Measurements from ENCODE around the gene CNOT2.

CNOT2 gene

DNA sequence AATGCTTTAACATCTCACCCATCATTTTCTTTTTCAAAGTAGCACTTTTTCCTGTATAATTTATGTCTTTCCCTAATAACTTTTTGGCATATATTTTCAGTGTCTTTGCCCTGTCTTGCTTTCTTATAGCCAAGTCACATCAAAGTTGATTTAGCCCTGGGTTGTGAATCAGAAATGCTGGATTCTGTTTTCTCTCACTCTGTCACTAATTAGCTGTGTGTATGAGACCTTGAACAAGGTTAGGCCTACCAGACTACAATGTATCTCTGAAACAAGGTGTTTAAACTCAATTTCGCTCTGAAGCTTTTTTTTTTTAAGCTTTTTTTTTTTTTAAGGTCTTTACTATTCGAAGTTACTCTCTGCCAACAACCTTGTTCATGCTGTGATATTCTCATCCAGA lies 25.7 kb downstream of the CNOT2 start:
- H3K4me3 ChIP-seq (ENCODE audit: control insufficient read depth, low read depth, low read length), result no peak overlapping the region
- TF ChIP-seq, protein P1, sequence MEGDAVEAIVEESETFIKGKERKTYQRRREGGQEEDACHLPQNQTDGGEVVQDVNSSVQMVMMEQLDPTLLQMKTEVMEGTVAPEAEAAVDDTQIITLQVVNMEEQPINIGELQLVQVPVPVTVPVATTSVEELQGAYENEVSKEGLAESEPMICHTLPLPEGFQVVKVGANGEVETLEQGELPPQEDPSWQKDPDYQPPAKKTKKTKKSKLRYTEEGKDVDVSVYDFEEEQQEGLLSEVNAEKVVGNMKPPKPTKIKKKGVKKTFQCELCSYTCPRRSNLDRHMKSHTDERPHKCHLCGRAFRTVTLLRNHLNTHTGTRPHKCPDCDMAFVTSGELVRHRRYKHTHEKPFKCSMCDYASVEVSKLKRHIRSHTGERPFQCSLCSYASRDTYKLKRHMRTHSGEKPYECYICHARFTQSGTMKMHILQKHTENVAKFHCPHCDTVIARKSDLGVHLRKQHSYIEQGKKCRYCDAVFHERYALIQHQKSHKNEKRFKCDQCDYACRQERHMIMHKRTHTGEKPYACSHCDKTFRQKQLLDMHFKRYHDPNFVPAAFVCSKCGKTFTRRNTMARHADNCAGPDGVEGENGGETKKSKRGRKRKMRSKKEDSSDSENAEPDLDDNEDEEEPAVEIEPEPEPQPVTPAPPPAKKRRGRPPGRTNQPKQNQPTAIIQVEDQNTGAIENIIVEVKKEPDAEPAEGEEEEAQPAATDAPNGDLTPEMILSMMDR (IDR thresholded peaks at IDR 0.05; ENCODE audit: control insufficient read depth, insufficient read depth, low read depth, low read length, missing control alignments), result no peak
- DNase-seq (ENCODE audit: low read depth), result no peak

DNA sequence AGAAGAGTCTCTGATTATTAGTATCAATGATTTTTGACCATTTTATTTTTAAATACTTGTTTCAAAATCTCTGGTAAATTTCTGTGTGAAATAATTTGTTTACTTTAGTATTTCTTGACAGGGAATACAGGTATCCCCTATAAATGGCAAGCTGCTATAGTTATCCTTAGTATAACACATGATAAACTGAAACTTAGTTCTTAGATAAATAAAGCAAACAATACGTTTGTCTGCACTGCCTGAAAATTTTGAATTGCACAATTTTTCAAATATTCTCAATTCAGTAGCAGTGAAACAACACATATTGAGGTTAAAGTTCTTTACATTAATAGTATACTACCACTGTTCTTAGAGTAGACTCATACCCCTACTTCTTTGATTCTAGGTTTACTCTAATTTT lies 26.9 kb downstream of the CNOT2 start:
- no peak overlapping the region for H3K4me3 ChIP-seq (ENCODE audit: control insufficient read depth, low read depth, low read length)
- TF ChIP-seq, protein P1 (IDR thresholded peaks at IDR 0.05; ENCODE audit: control insufficient read depth, insufficient read depth, low read depth, low read length, missing control alignments), result no peak
- no peak for DNase-seq (ENCODE audit: low read depth)

DNA sequence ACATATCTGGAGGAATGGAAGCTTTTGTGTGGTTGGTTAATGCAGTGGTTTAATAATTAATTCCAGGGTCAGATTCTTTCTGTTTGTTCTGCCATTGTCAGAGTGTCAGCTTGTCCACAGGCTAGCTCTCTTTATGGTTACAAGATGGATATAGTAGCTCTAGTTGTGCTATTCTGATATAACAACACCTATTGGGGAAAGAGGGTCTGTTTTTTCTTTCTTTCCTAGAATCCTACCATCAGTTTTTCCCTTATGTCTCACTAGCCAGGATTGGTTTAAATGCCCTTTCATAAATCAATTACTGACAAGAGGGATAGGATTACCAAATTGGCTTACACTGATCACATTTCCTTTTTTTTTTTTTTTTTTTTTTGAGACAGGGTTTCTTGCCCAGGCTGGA lies 27.8 kb downstream of the CNOT2 start:
- no peak overlapping the region for H3K4me3 ChIP-seq (ENCODE audit: control insufficient read depth, low read depth, low read length)
- no peak for DNase-seq (ENCODE audit: low read depth)
- TF ChIP-seq, protein P1 (IDR thresholded peaks at IDR 0.05; ENCODE audit: control insufficient read depth, insufficient read depth, low read depth, low read length, missing control alignments), result no peak

DNA sequence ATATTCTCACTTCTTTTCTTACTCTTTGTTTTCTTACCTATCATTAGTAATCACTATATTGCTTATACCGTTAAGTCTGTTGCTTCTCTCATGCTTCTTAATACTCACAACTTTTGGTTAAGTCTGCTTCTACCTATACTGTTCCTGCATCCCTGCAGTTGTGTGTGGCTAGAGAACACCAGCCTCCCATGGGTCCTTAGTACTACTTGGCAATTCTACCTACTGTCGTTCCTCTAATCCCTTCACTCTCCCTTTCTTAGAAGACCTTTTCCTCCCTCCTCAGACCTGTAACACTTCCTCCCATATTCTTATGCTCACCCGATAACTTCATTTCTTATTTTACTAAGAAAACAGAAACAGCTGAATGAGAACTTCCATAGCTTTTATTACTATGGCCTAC lies 29.3 kb downstream of the CNOT2 start:
- TF ChIP-seq, protein P1 (IDR thresholded peaks at IDR 0.05; ENCODE audit: control insufficient read depth, insufficient read depth, low read depth, low read length, missing control alignments), result no peak
- no peak for DNase-seq (ENCODE audit: low read depth)
- H3K4me3 ChIP-seq (ENCODE audit: control insufficient read depth, low read depth, low read length), result no peak overlapping the region

DNA sequence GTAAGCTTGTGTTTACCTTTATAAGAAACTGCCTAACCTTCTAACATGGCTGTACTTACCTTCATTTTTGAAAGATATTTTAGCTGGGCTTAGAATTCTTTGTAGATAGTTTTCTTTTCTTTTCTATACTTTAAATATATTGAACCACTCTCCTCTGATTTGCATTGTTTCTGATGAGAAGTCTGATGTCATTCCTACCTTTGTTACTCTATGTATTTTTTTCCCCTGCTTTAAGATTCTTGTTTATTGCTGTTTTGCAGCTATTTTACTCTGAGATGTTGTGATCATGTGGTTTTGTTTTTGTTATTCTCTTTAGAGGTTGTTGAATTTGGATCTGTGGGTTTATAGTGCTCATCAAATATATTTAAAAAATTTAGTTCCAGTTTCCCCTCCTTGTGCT lies 31.8 kb downstream of the CNOT2 start:
- H3K4me3 ChIP-seq (ENCODE audit: control insufficient read depth, low read depth, low read length), result no peak overlapping the region
- DNase-seq (ENCODE audit: low read depth), result no peak
- TF ChIP-seq, protein P1 (IDR thresholded peaks at IDR 0.05; ENCODE audit: control insufficient read depth, insufficient read depth, low read depth, low read length, missing control alignments), result no peak

DNA sequence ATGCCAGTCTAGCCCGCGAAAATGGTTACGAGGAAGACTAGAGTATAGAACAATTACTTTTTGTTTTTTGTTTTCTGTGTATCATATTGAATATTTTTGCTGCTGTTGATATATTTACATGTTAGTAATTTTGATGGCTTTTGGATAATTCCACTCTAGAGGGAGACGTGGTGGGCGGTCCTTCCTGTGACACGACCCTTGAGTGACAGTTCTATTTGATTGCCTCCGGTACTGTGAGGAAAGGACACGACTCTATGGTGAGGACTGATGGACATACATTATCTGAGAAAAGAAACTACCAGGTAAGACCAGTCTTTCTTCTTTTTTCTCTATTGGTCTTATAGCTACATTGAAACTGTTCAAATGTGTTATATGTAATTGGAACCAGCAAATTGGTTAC lies 34.7 kb downstream of the CNOT2 start:
- TF ChIP-seq, protein P1 (IDR thresholded peaks at IDR 0.05; ENCODE audit: control insufficient read depth, insufficient read depth, low read depth, low read length, missing control alignments), result no peak
- H3K4me3 ChIP-seq (ENCODE audit: control insufficient read depth, low read depth, low read length), result no peak overlapping the region
- no peak for DNase-seq (ENCODE audit: low read depth)

DNA sequence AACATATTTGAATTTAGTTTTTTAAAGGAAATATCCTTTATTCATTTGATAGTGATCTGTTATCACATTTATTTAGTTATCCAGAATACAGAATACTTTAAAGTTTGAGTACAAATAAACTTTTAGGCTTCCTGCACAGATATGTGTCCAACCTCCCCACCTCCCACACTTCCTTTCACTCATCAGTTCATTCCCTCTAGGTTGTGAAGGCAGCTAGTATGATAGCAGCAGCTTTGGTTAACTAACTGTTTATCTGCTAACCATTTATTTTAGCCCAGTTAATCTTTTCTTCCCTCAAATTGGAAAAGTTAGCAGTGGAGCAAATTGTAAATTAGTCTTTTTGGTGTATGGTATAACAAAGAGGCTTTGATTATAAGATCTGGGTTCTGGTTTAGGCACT lies 35.7 kb downstream of the CNOT2 start:
- no peak for DNase-seq (ENCODE audit: low read depth)
- TF ChIP-seq, protein P1 (IDR thresholded peaks at IDR 0.05; ENCODE audit: control insufficient read depth, insufficient read depth, low read depth, low read length, missing control alignments), result no peak
- no peak overlapping the region for H3K4me3 ChIP-seq (ENCODE audit: control insufficient read depth, low read depth, low read length)

All from AG09309 (cell line).